GM18502 (cell line): Measurements from ENCODE around the gene GPX4.
A peak's percentile ranks its signal among the peaks of the same experiment; 100 is the strongest.
"Not testable (repeated sequence)": the region's sequence is repeated elsewhere in the genome, so short reads cannot be mapped to it uniquely, and the experiment has no call there.

Experiments used
- ATAC-seq: cut with Tn5 transposase; IDR thresholded peaks from one replicate; pipeline ENCODE4 v1.9.1; 2021; ENCODE audit warnings: mild to moderate bottlenecking; ENCODE audit not compliant: unreplicated experiment, poor library complexity

Gene GPX4

GRCh38 chr19:1112268-1113029 lies 8.7 kb downstream of the GPX4 start:
- ATAC-seq: no peak

- peak; percentile 58 for ATAC-seq
Observed at GRCh38 chr19:1113030-1113985, 9.5 kb downstream of the GPX4 start.

GRCh38 chr19:1113986-1114483 lies 10.2 kb downstream of the GPX4 start:
- no peak for ATAC-seq

GRCh38 chr19:1114728-1115127 lies 10.9 kb downstream of the GPX4 start:
- ATAC-seq: not testable (repeated sequence)

- no peak for ATAC-seq
Observed at GRCh38 chr19:1115646-1116420, 12.0 kb downstream of the GPX4 start.

- no peak for ATAC-seq
Observed at GRCh38 chr19:1116726-1117581, 13.2 kb downstream of the GPX4 start.

- no peak for ATAC-seq
Observed at GRCh38 chr19:1117654-1118053, 13.9 kb downstream of the GPX4 start.

- ATAC-seq: no peak
Observed at GRCh38 chr19:1118999-1119398, 15.2 kb downstream of the GPX4 start.

GRCh38 chr19:1119475-1120217 lies 15.9 kb downstream of the GPX4 start:
- no peak for ATAC-seq

GRCh38 chr19:1121395-1121794 lies 17.6 kb downstream of the GPX4 start:
- no peak for ATAC-seq

GRCh38 chr19:1122021-1122971 lies 18.5 kb downstream of the GPX4 start:
- ATAC-seq: no peak

GRCh38 chr19:1122972-1123363 lies 19.2 kb downstream of the GPX4 start:
- ATAC-seq: peak; percentile 63

GRCh38 chr19:1123381-1123780 lies 19.6 kb downstream of the GPX4 start:
- ATAC-seq: no peak

GRCh38 chr19:1123885-1124677 lies 20.3 kb downstream of the GPX4 start:
- no peak for ATAC-seq

- ATAC-seq: no peak
Observed at GRCh38 chr19:1125601-1126467, 22.0 kb downstream of the GPX4 start.
